Gastroesophageal sphincter (tissue), 4 donors: ENCODE measurements around the gene PXK. TPM values are rescaled to one million over a fixed set of nuclear protein-coding genes. Genes with fewer than 3 reads are reported as not detected.
"Not testable (repeated sequence)": the region's sequence is repeated elsewhere in the genome, so short reads cannot be mapped to it uniquely, and the experiment has no call there.

Experiments used
- ATAC-seq: fragments of 150-250 bp; one replicate; pipeline ENCODE4 v1.9.1; 2016; ENCODE audit warnings: mild to moderate bottlenecking, moderate library complexity
- H3K27ac ChIP-seq, 4 donors: fragments of 200-600 bp; sonication (generic) in 3 of 4; 1 replicate in 3 of 4; 2 replicates in 1 of 4; pipeline ENCODE4 v1.5.1; 2016 to 2019
- H3K27me3 ChIP-seq: fragments of 200-600 bp; sonication (generic); one replicate; pipeline ENCODE4 v1.5.1; 2019
- H3K36me3 ChIP-seq, 2 donors: fragments of 200-600 bp; sonication (generic); one replicate each; pipeline ENCODE4 v1.5.1; 2019; ENCODE audit warnings: control low read depth in 1 of 2
- H3K4me1 ChIP-seq, 3 donors: fragments of 200-600 bp; sonication (generic); 1 replicate in 2 of 3; 2 replicates in 1 of 3; pipeline ENCODE4 v1.5.1; 2016 to 2019; ENCODE audit warnings: control low read depth in 2 of 3
- H3K4me3 ChIP-seq, 2 donors: fragments of 200-600 bp; sonication (generic); one replicate each; pipeline ENCODE4 v1.5.1; 2019; ENCODE audit warnings: mild to moderate bottlenecking in 1 of 2, moderate library complexity in 1 of 2
- H3K9me3 ChIP-seq, 3 donors: fragments of 200-600 bp; sonication (generic); one replicate each; pipeline ENCODE4 v1.5.1; 2017 to 2019; ENCODE audit warnings: control low read depth in 2 of 3
- EP300 ChIP-seq: sonication (generic); formaldehyde crosslinking; IDR thresholded peaks from one replicate; pipeline ENCODE4 v1.6.1; 2017; ENCODE audit warnings: antibody characterized with exemption, mild to moderate bottlenecking
- POLR2A ChIP-seq, 2 donors: fragments of 450-650 bp; IDR thresholded peaks; one replicate each; pipeline ENCODE4 v1.6.1; 2017; ENCODE audit warnings: antibody characterized with exemption in 2 of 2, mild to moderate bottlenecking in 2 of 2, moderate library complexity in 1 of 2
- POLR2AphosphoS5 ChIP-seq: sonication (generic); formaldehyde crosslinking; IDR thresholded peaks from one replicate; pipeline ENCODE4 v1.6.1; 2017; ENCODE audit warnings: antibody characterized with exemption
- WGBS, 2 donors: methylation state at CpG; one replicate each; pipeline ENCODE4 v1.1.5; 2018; ENCODE audit warnings: low coverage in 1 of 2; 5-methylcytosine and 5-hydroxymethylcytosine counted together
- total RNA-seq, 4 donors: library from RNA; depleted of rRNA; stranded (reverse); fragments of >200 nt; gene quantifications; one replicate each; pipeline ENCODE4 v1.1.0, GENCODE V29; 2016
- TF ChIP-seq, protein P1 (sequence below), 4 experiments: fragments of 200-600 bp in 2 of 4; fragments of 450-650 bp in 2 of 4; sonication (generic) in 1 of 4; IDR thresholded peaks; one replicate each; pipeline ENCODE4 v1.5.1; 2017 to 2019; ENCODE audit warnings: antibody characterized with exemption in 4 of 4, mild to moderate bottlenecking in 2 of 4, moderate library complexity in 2 of 4

PXK gene
- total RNA-seq, 4 donors from 2014 or later = 29.3 to 41.0 (median 34.4) TPM

DNA sequence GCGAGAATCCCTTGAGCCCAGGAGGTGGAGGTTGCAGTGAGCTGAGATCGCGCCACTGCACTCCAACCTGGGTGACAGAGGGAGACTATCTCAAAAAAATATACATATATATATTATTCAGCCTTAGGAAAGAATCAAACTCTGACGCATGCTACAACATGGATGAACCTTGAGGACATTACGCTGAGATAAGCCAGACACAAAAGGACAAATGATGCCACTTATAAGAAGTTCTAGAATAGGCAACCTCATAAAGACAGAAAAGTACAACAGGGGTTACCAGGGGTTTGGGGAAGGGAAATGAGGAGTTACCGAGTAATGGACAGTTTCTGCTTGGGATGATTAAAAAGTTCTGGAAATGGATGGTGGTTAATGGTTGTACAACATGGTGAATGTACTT is 100.2 kb downstream of the PXK start:
- peak overlapping the region; percentile 74 to 96 (median 94) for H3K27ac ChIP-seq
- ATAC-seq = no peak

DNA sequence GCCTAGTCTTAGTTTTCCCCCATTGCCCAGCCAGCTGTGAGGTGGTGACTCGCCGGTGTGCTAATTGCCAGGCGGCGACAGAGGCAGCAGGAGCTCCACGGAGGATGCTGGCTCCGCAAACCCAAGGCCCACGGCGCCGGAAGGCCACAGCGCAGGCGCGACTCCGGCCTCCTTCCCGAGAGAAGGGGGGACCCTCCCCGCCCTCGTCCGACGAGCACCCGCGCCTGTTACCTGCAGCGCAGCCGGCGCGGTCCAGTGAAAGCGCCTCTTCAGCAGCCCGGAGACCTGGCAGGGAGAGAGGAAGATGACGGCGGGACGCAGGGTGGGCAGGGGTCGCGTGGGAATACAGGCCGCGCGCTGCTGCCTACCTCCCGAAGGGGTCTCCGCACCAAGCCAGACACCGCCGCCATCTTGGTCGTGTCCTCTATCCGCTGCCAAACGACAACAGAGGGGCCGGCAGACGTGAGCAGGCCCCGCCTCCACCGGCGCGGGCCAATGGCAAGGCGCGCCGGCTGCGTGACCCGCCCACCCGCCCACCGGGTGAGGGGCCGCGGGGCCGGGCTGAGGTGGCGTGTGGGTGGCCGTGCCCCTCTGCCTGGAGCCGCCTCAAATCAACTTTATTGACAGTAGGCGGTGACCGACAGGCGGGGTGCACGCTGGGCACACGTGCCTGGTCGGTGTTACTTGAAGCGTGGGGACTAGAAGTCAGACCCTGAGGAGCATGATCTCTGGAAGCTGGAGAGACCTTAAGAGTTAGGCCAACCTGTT is 100.9 kb downstream of the PXK start, which contains the start of gene PDHB:
TSS of gene PDHB (minus strand) at position 433 of the 768 bp plus-strand sequence. CDS start at position 410, 23 bp downstream.
- peak; percentile 86 for TF ChIP-seq POLR2AphosphoS5
- TF ChIP-seq POLR2A (IDR thresholded peaks at IDR 0.05) = peak; percentile 75 to 78
- TF ChIP-seq, protein P1, sequence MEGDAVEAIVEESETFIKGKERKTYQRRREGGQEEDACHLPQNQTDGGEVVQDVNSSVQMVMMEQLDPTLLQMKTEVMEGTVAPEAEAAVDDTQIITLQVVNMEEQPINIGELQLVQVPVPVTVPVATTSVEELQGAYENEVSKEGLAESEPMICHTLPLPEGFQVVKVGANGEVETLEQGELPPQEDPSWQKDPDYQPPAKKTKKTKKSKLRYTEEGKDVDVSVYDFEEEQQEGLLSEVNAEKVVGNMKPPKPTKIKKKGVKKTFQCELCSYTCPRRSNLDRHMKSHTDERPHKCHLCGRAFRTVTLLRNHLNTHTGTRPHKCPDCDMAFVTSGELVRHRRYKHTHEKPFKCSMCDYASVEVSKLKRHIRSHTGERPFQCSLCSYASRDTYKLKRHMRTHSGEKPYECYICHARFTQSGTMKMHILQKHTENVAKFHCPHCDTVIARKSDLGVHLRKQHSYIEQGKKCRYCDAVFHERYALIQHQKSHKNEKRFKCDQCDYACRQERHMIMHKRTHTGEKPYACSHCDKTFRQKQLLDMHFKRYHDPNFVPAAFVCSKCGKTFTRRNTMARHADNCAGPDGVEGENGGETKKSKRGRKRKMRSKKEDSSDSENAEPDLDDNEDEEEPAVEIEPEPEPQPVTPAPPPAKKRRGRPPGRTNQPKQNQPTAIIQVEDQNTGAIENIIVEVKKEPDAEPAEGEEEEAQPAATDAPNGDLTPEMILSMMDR (IDR thresholded peaks at IDR 0.05) = peak in 1 of 4 experiments; percentile 11
- no peak for TF ChIP-seq EP300
- peaks cover 0 to 73% (median 20%) of the 10 kb centered on the region in 3 donors for H3K4me1 ChIP-seq
- no peaks in the 10 kb centered on the region for H3K27me3 ChIP-seq
- 0% methylated on average over 4 of the region's 67 CpGs; no CpG with 5 or more reads in 1 of the 2 donors for WGBS, 2 donors
- H3K9me3 ChIP-seq = no peaks in the 10 kb centered on the region
- peak within 1 kb of the TSS; percentile 74 to 96 (median 94) for H3K27ac ChIP-seq
- H3K36me3 ChIP-seq = peaks cover 10 to 35% of the 10 kb centered on the region in 2 donors
- peak; percentile 97 for ATAC-seq
- peak within 1 kb of the TSS; percentile 72 to 77 for H3K4me3 ChIP-seq

More for the DNA sequence above, 100.2 kb downstream of the PXK start:
- H3K4me1 ChIP-seq = peaks cover 2 to 80% (median 20%) of the 10 kb centered on the region in 3 donors
- no peaks in the 10 kb centered on the region for H3K27me3 ChIP-seq
- peaks cover 10 to 41% of the 10 kb centered on the region in 2 donors for H3K36me3 ChIP-seq
- no peaks in the 10 kb centered on the region for H3K9me3 ChIP-seq
- TF ChIP-seq EP300 (no peak), POLR2AphosphoS5 (no peak), POLR2A (IDR thresholded peaks at IDR 0.05) (no peak)
- TF ChIP-seq, protein P1 (IDR thresholded peaks at IDR 0.05) = no peak
- WGBS, 2 donors = 14 to 51% methylated on average over 3 to 6 of the region's 6 CpGs
- H3K4me3 ChIP-seq = peak overlapping the region; percentile 72 to 77

DNA sequence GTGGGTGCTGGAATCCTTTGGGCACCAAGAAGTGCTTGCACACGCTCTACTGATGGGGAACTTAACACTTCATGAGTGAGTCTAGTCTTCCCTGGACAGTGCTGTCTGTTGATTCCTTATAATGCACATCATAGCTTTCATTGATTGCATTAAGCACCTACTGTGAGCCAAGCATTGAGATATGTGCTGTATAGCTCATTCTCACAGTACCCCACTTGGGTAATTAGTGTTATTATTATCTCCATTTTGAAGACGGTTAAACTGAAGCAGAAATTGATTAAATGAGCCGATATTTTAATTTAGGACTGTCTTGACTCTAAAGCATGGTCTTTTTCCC is 101.4 kb downstream of the PXK start:
- ATAC-seq = no peak
- Histone ChIP-seq H3K4me3 (peak overlapping the region; percentile 72 to 77), H3K36me3 (peaks cover 9 to 29% of the 10 kb centered on the region in 2 donors), H3K4me1 (peaks cover 0 to 68% (median 20%) of the 10 kb centered on the region in 3 donors), H3K27ac (peak overlapping the region; percentile 74 to 96 (median 94)), H3K27me3 (no peaks in the 10 kb centered on the region), H3K9me3 (no peaks in the 10 kb centered on the region)
- 70 to 82% methylated on average over 2 of the region's 3 CpGs for WGBS, 2 donors
- TF ChIP-seq, protein P1 (IDR thresholded peaks at IDR 0.05) = no peak

DNA sequence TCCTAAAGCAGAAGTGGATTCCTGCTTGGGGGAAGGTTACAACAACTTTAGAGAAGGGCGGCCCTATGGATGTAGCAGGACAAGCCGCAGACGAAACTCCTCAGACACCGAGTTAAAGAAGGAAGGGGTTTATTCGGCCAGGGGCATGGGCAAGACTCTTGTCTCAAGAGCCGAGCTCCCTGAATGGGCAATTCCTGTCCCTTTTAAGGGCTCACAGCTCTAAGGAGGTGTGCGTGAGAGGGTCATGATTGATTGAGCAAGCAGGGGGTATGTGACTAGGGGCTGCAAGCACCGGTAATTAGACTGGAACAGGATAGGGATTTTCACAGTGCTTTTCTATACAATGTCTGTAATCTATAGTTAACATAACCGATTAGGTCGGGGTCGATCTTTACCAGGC is 101.8 kb downstream of the PXK start:
- Histone ChIP-seq H3K27me3 (no peaks in the 10 kb centered on the region), H3K4me1 (peaks cover 0 to 64% (median 20%) of the 10 kb centered on the region in 3 donors), H3K9me3 (no peaks in the 10 kb centered on the region), H3K36me3 (peaks cover 6 to 25% of the 10 kb centered on the region in 2 donors), H3K4me3 (no peak overlapping the region), H3K27ac (peak overlapping the region; percentile 74 to 96 (median 94))
- no peak for ATAC-seq
- TF ChIP-seq, protein P1 (IDR thresholded peaks at IDR 0.05) = no peak
- no peak for TF ChIP-seq POLR2AphosphoS5
- no peak for TF ChIP-seq POLR2A (IDR thresholded peaks at IDR 0.05)
- TF ChIP-seq EP300 = no peak
- 80 to 84% methylated on average over 1 to 9 of the region's 11 CpGs for WGBS, 2 donors

DNA sequence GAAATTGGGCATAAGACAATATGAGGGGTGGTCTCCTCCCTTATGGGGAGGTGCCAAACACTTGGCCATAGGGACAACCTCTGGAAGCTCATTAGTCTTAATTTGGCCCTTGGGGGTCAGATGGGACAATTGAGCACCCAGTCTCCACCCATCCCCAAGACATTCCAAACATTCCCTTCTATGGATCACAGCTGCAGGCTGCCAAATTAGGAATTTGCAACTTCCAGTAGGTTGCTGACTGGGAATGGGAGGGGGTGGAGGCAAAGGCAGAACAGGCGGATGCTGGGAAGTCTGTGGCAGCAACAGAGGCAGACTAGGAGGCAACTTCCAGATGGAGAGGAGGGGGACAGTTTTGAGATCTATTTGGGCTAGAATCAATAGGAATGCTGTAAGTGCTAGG is 102.3 kb downstream of the PXK start:
- WGBS, 2 donors = 8 to 17% methylated on average over 1 of the region's 1 CpG

DNA sequence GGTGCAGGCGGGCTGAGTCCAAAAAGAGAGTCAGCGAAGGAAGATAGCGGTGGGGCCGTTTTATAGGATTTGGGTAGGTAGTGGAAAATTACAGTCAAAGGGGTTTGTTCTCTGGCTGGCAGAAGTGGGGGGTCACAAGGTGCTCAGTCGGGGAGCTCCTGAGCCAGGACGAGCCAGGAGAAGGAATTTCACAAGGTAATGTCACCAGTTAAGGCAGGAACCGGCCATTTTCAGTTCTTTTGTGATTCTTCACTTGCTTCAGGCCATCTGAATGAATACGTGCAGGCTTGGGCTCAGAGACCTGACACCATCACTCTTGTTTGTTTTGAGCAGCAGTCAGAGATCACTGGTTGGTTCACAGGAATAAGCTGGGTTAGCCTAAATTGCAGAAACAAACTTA is 104.6 kb downstream of the PXK start:
- 77 to 95% methylated on average over 4 to 8 of the region's 8 CpGs for WGBS, 2 donors
- peaks cover 0 to 38% (median 19%) of the 10 kb centered on the region in 3 donors for H3K4me1 ChIP-seq
- not testable (repeated sequence) for H3K36me3 ChIP-seq, H3K9me3 ChIP-seq, H3K4me3 ChIP-seq, H3K27ac ChIP-seq, ATAC-seq, H3K27me3 ChIP-seq

More for the DNA sequence above, 102.3 kb downstream of the PXK start:
- Histone ChIP-seq H3K9me3 (no peaks in the 10 kb centered on the region), H3K36me3 (peaks cover 4 to 21% of the 10 kb centered on the region in 2 donors), H3K27ac (peak overlapping the region; percentile 74 to 96 (median 94)), H3K27me3 (no peaks in the 10 kb centered on the region), H3K4me3 (no peak overlapping the region), H3K4me1 (peaks cover 0 to 60% (median 20%) of the 10 kb centered on the region in 3 donors)
- peak; percentile 31 for ATAC-seq
- TF ChIP-seq, protein P1 (IDR thresholded peaks at IDR 0.05) = no peak
- TF ChIP-seq POLR2AphosphoS5 = peak; percentile 85

DNA sequence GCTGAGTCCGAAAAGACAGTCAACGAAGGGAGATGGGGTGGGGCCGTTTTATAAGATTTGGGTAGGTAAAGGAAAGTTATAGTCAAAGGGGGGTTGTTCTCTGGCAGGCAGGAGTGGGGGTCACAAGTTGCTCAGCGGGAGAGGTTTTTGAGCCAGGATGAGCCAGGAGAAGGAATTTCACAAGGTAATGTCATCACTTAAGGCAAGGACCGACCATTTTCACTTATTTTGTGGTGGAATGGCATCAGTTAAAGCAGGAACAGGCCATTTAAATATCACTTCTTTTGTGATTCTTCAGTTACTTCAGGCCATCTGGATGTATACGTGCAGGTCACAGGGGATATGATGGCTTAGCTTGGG is 108.3 kb downstream of the PXK start:
- H3K9me3 ChIP-seq, H3K27ac ChIP-seq, H3K4me1 ChIP-seq, H3K4me3 ChIP-seq, H3K36me3 ChIP-seq, H3K27me3 ChIP-seq, ATAC-seq: not testable (repeated sequence)
- 75 to 80% methylated on average over 6 of the region's 6 CpGs for WGBS, 2 donors
